Measurements from ENCODE around the gene CCDC149.

Gene CCDC149

DNA sequence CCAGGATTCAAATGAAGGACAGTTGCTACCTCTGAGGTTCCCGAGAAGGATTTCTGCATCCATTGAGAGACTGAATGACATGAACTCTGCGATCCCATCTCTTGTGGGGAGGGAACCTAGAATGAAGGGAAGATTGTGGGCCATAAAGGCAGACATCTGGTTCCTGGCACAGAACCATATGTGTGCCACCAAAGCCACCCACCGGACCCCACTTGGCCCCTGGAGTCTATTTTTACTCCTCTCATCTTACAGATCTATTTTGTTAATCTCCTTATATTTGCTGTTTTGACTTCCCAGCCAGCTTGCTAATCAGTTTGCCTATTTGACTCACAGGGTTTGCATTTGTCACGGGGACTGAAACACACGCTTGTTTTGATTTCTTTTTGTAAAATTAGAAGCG is 110.2 kb downstream of the CCDC149 start:
- TF ChIP-seq, protein P1, sequence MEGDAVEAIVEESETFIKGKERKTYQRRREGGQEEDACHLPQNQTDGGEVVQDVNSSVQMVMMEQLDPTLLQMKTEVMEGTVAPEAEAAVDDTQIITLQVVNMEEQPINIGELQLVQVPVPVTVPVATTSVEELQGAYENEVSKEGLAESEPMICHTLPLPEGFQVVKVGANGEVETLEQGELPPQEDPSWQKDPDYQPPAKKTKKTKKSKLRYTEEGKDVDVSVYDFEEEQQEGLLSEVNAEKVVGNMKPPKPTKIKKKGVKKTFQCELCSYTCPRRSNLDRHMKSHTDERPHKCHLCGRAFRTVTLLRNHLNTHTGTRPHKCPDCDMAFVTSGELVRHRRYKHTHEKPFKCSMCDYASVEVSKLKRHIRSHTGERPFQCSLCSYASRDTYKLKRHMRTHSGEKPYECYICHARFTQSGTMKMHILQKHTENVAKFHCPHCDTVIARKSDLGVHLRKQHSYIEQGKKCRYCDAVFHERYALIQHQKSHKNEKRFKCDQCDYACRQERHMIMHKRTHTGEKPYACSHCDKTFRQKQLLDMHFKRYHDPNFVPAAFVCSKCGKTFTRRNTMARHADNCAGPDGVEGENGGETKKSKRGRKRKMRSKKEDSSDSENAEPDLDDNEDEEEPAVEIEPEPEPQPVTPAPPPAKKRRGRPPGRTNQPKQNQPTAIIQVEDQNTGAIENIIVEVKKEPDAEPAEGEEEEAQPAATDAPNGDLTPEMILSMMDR (conservative IDR thresholded peaks at IDR 0.05; ENCODE audit: low read depth): no peak
- ChIA-PET POLR2A (ENCODE audit: low non-redundant PET) (no interaction called here), CTCF (interaction anchor here (0.6 to 1.1 kb wide), 2 partner anchors 9 to 103 kb away, joined by 4 to 6 read pairs; no protein-coding TSS in a partner anchor)
- no peak overlapping the region for H3K27ac ChIP-seq
- DNase-seq (ENCODE audit: low spot score): no peak

DNA sequence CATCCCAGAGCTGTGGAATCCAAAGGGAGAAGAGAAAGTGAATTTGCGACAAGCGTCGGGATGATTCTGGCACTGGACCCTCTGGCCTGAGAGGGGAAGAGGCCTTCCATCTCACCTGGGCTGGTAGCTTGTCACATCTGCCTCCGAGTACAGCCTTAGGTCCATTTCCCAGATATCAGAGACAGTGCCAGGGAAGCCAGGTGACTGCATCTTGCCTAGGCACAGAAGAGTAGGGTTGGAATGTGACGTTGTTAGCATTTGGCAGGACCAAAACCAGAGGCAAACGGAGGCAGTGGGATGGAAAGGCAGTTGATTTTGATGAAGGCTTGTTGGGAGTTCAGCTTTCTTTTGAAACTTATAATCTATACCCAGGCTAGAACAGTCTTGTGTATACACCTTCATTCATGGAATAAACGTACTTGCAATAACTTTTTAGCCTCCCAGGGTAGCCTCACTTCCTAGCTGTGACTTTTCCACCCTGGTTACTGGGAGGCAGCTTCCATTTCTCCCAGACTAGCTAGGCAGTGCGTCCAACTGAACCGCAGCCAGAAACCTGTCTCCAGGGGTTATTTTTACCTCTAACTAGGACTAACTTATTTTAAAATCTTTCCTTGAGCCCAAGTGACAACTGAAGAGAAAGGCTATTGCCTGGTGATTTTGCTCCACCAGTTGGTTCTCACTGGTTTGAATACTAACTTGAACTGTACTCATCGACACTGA is 111.5 kb downstream of the CCDC149 start:
- CTCF ChIA-PET: interaction anchor here (0.5 kb wide), 1 partner anchor 1488 kb away, joined by 3 read pairs; no protein-coding TSS in a partner anchor
- TF ChIP-seq, protein P1 (conservative IDR thresholded peaks at IDR 0.05; ENCODE audit: low read depth): no peak
- DNase-seq (ENCODE audit: low spot score): no peak
- POLR2A ChIA-PET (ENCODE audit: low non-redundant PET): no interaction called here
- H3K27ac ChIP-seq: no peak overlapping the region

DNA sequence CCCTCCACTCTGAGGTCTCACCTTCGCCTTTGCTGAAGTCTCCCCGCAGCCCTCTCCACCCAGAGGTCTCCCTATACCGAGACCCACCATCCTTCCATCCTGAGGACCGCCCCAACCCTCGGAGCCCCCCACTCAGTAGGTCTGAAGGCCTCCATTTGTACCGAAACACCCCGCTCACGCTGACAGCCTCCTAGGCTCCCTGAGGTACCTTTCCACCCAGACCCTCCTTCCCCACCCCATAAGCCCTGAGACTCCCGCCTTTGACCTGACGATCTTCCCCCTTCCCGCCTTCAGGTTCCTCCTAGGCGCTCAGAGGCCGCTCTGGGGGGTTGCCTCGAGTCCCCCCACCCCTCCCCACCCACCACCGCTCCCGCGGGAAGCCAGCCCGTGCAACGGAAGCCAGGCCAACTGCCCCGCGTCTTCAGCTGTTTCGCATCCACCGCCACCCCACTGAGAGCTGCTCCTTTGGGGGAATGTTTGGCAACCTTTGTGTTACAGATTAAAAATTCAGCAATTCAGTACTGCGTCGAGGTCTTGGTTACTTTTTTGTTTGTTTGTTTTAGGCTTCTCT is 112.4 kb downstream of the CCDC149 start:
- TF ChIP-seq, protein P1 (conservative IDR thresholded peaks at IDR 0.05; ENCODE audit: low read depth): no peak
- DNase-seq (ENCODE audit: low spot score): no peak
- ChIA-PET CTCF (interaction anchor here (0.5 to 0.7 kb wide), 2 partner anchors 487 to 1487 kb away, joined by 3 read pairs; no protein-coding TSS in a partner anchor), POLR2A (ENCODE audit: low non-redundant PET) (no interaction called here)
- no peak overlapping the region for H3K27ac ChIP-seq

DNA sequence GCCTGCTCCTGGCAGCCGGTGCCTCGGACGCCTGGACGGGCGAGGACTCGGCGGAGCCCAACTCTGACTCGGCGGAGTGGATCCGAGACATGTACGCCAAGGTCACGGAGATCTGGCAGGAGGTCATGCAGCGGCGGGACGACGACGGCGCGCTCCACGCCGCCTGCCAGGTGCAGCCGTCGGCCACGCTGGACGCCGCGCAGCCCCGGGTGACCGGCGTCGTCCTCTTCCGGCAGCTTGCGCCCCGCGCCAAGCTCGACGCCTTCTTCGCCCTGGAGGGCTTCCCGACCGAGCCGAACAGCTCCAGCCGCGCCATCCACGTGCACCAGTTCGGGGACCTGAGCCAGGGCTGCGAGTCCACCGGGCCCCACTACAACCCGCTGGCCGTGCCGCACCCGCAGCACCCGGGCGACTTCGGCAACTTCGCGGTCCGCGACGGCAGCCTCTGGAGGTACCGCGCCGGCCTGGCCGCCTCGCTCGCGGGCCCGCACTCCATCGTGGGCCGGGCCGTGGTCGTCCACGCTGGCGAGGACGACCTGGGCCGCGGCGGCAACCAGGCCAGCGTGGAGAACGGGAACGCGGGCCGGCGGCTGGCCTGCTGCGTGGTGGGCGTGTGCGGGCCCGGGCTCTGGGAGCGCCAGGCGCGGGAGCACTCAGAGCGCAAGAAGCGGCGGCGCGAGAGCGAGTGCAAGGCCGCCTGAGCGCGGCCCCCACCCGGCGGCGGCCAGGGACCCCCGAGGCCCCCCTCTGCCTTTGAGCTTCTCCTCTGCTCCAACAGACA is 113.1 kb downstream of the CCDC149 start:
- DNase-seq (ENCODE audit: low spot score): no peak
- CTCF ChIA-PET: no interaction called here
- TF ChIP-seq, protein P1 (conservative IDR thresholded peaks at IDR 0.05; ENCODE audit: low read depth): no peak

DNA sequence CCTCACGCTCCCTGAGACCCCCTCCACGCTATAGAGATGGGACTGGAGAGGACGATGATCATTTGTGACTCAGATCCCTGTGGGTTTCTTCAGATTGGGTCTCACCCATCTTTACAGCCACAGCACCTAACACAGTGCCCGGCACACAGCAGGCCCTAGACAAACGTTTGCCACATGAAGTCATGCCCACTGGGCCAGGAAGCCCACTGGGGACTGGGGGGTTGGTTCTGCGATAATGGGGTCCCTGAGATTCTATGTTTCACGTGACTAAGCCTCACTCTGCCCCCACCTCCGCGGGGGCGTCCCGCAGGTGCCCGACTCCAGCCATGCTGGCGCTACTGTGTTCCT is 113.7 kb downstream of the CCDC149 start:
- no peak for DNase-seq (ENCODE audit: low spot score)
- CTCF ChIA-PET: no interaction called here
- POLR2A ChIA-PET (ENCODE audit: low non-redundant PET): no interaction called here
- H3K27ac ChIP-seq: no peak overlapping the region
- TF ChIP-seq, protein P1 (conservative IDR thresholded peaks at IDR 0.05; ENCODE audit: low read depth): no peak

More for the DNA sequence above, 113.1 kb downstream of the CCDC149 start:
- H3K27ac ChIP-seq: no peak overlapping the region
- POLR2A ChIA-PET (ENCODE audit: low non-redundant PET): no interaction called here

DNA sequence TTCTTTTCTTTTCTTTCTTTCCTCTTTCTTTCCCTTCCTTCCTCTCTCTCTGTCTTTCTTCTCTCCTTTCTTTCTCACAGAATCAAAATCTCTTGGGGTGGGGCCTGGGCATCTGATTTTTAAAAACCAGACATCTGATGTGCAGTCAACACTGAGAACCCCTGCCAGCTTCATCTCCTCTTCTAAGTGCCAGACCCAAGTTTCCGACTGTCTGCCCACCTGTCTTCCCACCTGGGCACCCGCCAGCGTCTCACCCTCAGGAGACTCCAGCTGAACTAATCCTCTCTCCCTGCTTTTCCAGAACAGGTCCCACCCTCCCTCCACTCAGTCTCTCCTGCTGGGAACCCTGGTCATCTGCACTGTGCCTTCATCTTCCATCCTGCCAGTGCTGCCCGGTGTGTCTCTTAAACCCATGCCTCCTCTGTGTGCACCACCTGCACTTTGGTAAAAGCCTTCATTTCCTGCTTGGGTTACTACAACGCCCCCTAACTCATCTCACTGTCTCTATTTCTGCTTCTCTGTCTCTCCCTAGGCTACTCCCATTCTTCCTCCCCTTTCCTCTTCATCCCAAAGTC is 114.7 kb downstream of the CCDC149 start:
- no peak for DNase-seq (ENCODE audit: low spot score)
- ChIA-PET CTCF (interaction anchor here (0.6 kb wide), 1 partner anchor 1328 kb away, joined by 3 read pairs; no protein-coding TSS in a partner anchor), POLR2A (ENCODE audit: low non-redundant PET) (no interaction called here)
- no peak overlapping the region for H3K27ac ChIP-seq
- TF ChIP-seq, protein P1 (conservative IDR thresholded peaks at IDR 0.05; ENCODE audit: low read depth): no peak
